ENCODE measurements around the gene CHI3L1.

CHI3L1 gene

DNA sequence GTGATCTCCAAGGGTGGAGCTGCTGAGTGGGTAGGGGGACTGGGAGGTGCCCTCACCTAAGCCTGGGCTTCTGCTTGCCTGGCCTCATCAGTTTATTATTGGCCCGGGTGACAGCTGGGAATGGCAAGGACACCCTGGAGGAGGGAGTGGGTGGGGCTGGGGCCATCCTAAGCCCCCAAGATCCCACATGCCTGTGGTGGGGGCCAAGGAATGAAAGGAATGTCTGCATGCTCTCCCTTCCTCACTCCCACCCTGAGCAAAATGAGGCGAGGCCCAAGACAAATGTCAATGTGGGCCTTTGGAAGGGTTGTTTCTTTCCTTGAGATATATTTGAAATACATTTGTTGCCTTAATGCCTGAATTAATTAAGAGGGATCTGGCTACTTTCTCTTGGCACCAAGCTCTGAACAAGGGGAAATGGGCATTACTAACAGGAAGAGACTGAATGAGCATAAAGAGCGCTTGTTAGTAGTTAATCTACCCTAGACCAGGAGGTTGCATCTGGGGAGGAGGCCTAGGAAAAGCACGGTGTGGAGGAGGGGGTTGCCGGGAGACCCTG lies 19.7 kb upstream of the CHI3L1 start:
- DNase-seq (ENCODE audit: low read depth in 2 of 2): no peak

DNA sequence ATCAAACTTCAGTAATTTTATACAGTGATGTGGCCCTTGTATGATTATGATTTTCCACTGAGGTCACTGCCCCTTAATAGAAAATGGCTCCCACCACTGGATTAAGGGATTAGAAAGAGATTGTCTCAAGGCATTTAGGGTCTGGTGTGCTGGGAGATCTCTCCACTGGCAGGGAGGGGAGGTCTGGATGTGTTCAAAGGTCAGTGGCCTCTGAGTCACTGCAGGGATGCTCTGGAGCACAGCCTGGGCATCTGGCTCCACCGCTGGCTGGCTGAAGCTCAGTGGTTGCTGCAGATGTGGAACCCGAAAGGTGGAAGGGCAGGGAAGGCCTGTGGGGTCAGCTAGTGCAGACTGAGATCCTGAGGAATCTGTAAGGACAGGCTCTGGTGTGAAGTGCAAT lies 18.3 kb upstream of the CHI3L1 start:
- DNase-seq (ENCODE audit: low read depth in 2 of 2): no peak

DNA sequence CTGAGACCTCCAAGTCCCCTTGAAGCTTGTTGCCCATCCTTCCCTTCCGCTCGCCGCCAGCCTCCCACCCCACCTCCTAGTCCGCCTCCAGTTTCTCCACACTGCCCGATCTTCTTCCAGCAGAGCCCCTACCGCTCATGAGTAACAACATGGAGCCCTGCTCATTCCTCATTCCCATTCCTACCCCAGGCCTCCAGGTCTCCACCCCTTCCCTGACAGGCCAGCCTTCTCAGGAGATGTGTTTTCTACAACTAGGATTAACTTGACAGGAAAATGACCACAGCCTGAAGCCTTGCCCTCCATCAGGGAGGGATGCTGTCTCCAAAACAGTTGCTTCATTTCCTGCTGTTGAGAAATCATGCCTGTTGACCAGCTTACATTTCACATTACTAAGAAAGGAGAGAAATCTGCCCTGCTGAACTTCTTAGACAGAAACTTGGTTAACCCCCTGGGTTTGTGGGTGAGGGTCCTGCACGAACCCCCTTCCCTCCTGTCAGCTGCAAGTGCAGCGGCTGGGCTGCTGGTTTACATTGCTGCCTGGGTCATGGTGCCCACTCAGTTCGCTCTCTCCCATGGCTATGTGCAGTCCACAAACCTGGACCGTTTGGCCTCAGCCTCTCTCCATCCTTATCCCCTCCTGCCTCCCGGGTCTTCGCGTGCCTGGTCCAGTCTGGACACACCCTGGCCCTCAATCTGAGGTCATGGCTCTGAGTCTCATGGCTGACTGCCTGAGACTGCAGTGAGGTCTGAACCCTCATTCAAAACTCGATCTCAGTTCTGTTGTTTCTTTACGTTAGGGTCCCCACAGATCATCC lies 16.1 kb upstream of the CHI3L1 start:
- DNase-seq (ENCODE audit: low read depth in 2 of 2): peak; percentile 38 to 46

- no peak for DNase-seq (ENCODE audit: low read depth in 2 of 2)
Observed at GRCh38 chr1:203201516-203202205, 15.2 kb upstream of the CHI3L1 start.

DNA sequence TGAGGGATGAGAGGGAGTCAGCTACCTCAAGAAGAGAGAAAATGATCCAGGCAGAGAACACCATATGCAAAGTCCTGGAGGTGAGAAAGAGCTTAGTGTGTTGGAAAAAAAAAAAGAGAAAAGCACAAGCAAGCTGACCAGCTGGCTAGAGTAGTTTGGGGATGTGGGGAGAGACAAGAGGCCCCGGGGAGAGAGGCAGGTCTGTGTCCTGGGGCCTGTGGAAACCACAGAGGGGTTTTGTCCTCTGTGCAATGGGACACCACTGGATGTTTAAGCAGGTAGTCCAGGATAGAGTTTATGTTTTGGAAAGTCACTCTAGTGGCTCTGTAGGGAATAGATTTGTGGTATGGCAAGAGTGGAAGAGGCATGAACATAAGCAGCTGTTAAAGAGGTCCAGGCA lies 14.4 kb upstream of the CHI3L1 start:
- DNase-seq (ENCODE audit: low read depth in 2 of 2): no peak

DNA sequence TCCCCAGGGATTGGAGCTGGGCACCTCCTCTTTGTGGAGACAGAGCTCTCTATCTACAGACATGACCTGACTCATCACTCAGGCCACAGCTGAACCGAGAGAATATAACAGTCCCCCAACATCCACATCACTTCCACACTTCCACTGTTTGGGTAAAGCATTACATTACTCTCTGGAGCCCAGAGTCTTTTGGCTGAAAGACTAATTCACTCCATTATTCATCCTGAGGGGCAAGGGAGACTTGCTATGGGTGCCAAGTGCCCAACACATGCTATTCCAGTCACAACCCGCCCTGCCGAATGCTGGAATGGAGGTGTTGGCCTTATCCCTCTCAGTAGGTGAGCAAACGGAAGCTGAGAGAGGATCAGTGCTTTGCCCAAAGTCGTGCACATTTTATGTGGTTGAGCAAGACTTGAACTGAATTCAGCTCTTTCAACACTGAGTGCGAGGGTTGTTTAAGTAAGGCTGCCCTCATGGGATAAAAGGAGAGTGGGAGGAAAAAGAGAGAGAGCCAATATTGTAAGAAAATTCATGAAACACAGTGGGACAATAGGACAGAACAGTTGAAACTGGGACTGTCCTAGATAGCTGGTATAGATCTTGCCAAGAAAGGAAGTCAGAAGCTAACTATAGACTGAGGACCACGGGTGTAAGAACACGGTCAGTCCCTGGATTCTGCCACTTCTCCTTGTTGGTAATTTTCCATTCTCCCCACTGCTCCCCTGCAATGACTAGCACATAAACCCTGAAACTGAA lies 13.5 kb upstream of the CHI3L1 start:
- DNase-seq (ENCODE audit: low read depth in 2 of 2): peak; percentile 30 to 33

- DNase-seq (ENCODE audit: low read depth in 2 of 2): no peak
Observed at GRCh38 chr1:203199481-203199815, 12.9 kb upstream of the CHI3L1 start.

DNA sequence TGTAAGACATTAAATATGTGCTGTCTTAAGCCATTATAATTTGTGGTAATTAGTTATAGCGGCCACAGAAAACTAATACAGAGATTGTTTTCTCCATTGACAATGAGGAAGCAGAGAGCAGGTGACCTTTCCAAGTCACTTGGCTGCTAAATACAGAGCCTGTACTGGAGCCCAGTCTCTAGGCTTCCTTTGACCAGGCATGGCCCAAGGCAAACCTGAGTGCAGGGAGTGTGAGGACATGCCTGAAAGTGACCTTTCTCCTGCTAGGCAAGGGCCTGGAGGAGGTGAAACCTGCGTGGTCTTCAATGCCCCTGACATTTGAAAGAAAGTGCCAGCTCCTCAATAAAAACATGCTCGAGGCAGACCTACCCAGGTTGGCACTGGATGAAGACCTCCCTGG lies 12.5 kb upstream of the CHI3L1 start:
- DNase-seq (ENCODE audit: low read depth in 2 of 2): no peak

DNA sequence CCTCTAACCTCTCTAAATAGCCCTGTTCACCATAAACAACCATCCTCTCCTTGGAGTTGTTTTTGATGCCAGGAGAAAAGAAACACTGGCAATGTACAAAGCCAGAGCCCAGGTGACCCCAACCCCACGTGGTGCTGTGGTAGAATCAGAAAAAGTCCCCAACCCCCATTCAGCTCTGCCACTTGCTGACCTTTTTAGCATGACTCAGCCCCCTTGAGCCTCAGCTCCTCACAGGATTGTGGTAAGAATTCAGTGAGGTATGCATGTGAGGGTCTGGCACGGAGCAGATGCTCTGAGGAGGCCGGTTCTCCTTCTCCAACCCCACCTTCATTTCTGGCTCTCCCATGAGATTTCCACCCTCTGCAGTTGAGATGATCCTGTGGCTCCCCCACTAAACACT lies 11.1 kb upstream of the CHI3L1 start:
- DNase-seq (ENCODE audit: low read depth in 2 of 2): peak; percentile 64 to 65

GRCh38 chr1:203196371-203196770 lies 9.9 kb upstream of the CHI3L1 start:
- DNase-seq (ENCODE audit: low read depth in 2 of 2): no peak

GRCh38 chr1:203190949-203191348 lies 4.4 kb upstream of the CHI3L1 start:
- DNase-seq (ENCODE audit: low read depth in 2 of 2): no peak

GRCh38 chr1:203189951-203190352 lies 3.4 kb upstream of the CHI3L1 start:
- DNase-seq (ENCODE audit: low read depth in 2 of 2): no peak

DNA sequence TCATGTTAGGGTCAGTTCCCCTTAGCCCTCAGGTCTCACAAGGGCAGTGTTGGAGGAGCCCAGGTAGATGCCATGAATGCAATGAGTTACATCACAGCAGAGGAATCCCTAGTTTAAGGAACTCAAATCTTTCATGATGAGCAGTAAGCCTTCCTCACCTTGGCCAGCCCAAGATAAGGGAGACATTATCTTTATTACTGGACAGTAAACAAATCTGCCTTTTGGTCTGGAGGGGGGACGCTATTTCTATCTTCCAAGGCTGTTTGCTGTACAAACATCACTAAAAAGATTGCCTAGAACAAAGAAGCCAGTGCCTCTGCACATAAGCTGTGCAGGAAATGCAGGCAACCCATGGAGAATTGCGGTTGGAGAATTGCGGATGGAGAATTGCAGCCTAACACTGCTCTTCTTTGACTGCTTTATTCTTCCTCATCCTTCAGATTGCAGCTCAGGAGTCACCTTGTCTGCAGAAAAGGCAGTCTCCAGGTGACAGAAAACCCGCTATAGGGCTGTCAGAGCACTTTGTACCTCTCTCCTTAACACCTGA lies 2.3 kb upstream of the CHI3L1 start:
- no peak for DNase-seq (ENCODE audit: low read depth in 2 of 2)

GRCh38 chr1:203187689-203188264 lies 1.3 kb upstream of the CHI3L1 start:
- no peak for DNase-seq (ENCODE audit: low read depth in 2 of 2)

GRCh38 chr1:203187304-203187685 lies 791 bp upstream of the CHI3L1 start:
- DNase-seq (ENCODE audit: low read depth in 2 of 2): no peak

DNA sequence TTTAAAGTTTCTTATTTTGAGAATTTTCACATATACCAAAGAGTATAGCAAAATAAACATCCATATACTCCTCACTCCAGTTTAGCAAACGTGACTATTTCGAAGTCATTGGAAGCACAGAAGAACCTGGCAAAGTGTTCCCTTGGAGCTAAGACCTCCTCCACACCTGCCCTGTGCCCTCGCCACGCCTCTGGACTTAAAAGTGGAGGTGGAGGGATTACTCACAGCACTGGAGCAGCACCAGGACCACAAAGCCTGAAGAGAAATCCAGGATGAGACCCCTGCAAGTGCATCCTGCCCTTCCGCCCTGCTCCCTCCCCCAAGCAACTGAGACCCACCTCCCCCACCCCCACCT lies 436 bp downstream of the CHI3L1 start:
- no peak for DNase-seq (ENCODE audit: low read depth in 2 of 2)

- DNase-seq (ENCODE audit: low read depth in 2 of 2): no peak
Observed at GRCh38 chr1:203185585-203185984, 919 bp downstream of the CHI3L1 start.

DNA sequence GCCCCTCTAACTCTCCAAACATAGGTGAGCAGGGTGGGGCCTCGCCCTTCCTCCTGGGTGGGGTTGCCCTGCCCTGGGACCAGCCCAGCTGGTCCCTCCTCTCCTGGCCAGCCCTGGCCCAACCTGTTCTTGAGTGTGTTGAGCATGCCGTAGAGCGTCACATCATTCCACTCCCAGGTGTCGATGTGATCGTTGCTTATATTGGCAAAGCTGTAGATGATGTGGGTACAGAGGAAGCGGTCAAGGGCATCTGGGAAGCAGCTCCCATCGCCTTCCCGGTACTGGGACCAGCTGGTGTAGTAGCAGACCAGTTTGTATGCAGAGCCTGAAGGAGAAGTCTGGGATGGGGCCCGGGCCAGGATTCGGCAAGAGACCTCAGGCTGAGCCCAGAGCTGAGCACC lies 1.4 kb downstream of the CHI3L1 start:
- DNase-seq (ENCODE audit: low read depth in 2 of 2): no peak

- no peak for DNase-seq (ENCODE audit: low read depth in 2 of 2)
Observed at GRCh38 chr1:203184467-203184866, 2.0 kb downstream of the CHI3L1 start.

DNA sequence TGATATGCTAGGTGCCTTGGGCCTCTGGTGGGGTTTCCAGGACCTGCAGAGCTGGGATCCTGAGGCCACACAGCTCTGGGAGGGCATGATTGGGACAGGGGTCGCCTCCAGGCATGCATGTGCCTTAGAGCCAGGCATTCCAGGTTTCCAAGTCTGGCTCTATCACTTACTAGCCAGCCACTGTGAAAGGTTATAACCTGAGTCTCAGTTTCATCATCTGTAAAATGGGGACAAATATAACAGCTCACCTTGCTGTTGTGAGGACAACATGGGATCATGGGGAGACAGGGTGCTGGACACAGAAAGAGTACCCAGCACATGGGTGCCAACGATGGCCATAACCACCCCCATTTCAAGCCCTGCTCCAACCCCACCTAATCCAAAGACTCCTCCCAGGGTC lies 2.7 kb downstream of the CHI3L1 start:
- DNase-seq (ENCODE audit: low read depth in 2 of 2): no peak

DNA sequence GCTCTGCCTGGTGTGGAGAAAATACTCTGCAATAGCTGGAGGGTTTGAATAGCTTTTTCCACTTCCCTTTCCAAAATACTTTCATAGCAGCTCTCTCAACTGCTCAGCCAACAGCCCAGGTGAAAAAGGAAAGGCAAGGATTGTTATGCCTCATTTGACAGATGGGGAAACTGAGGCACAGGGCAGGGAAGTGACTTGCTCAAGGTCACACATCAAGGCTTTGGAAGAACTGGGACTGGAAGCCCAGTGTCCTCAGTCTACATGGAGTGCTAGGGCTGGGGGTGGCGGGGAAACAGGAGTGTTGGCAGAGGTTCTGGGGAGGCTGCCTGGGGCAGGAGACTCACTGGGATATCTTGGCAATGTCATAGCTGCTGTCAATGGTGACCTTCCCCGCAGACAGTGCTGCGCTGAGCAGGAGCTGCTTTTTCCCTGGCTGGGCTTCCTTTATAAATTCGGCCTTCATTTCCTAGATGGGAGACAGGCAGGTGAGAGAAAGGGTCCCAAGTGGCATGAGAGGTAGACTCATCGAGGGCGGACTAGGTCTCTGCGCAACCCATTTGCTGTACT lies 4.0 kb downstream of the CHI3L1 start:
- DNase-seq (ENCODE audit: low read depth in 2 of 2): no peak

Data from fibroblast of skin of left quadriceps (primary cell).